A549 (cell line): Measurements from ENCODE around the gene DTNB.

ENCODE experiments used
- CEBPB ChIP-seq, 2 experiments: fragments of >200 bp in 1 of 2; sonication (Bioruptor Twin) in 1 of 2; formaldehyde crosslinking in 1 of 2; IDR thresholded peaks; 2 replicates each; pipeline ENCODE4 v1.6.1; 2012 to 2016
- CTCF ChIP-seq: fragments of >200 bp; sonication (Bioruptor Twin); formaldehyde crosslinking; IDR thresholded peaks from 3 replicates; pipeline ENCODE4 v1.5.1; 2016

DNA sequence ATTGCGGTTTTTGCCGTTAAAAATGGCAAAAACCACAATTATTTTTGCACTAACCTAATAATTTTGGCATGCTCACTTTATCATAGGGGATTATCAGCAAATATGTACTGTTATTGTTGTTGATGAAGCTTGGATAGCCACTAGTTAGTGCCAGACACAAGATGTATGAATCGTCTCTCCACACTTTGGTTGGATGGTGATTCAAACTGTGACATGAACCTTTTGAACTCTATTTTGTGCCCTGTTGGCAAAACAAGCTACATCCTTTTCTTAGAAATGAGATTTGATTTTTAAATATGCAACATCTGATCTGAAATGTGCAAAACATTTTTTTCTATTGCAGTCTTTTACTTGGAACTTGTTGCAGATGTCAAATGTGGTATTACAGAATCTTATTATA, 48.8 kb upstream of the DTNB start:
- TF ChIP-seq CEBPB (IDR thresholded peaks at IDR 0.05) (no peak), CTCF (no peak)
